SK-N-MC (cell line): ENCODE data around the gene CWC27.

Source experiments
- EZH2 ChIP-seq: fragments of 200-600 bp; sonication (generic); IDR thresholded peaks from one replicate; pipeline ENCODE4 v1.6.1; 2017; ENCODE audit warnings: antibody characterized with exemption
- FOXP2 ChIP-seq: optimal IDR thresholded peaks from 2 replicates; pipeline ENCODE3; 2011; ENCODE audit warnings: mild to moderate bottlenecking, moderate library complexity; ENCODE audit not compliant: insufficient read depth; ENCODE audit errors: extremely low read length, control extremely low read depth
- POLR2AphosphoS5 ChIP-seq: IDR thresholded peaks from 2 replicates; pipeline ENCODE4 v1.6.1; 2012; ENCODE audit warnings: mild to moderate bottlenecking, low read depth, low read length, borderline replicate concordance

DNA sequence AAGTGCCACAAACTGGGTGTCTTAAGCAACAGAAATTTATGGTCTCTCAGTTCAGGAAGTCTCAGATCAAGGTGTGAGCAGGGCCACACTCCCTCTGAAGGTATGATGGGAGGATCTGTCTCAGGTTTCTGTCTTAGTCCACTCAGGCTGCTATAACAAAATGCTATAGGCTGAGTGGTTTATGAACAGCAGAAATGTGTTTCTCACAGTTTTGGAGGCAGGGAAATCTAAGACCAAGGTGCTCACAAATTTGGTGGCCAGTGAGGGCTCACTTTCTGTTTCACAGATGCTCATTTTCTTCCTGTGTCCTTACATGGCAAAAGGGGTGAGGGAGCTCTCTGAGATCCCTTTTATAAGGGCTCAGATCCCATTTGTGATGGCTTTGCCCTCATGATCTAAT is 281.4 kb downstream of the CWC27 start:
- TF ChIP-seq POLR2AphosphoS5 (no peak), EZH2 (no peak), FOXP2 (no peak)
